Ishikawa (cell line): ENCODE results near the gene COLQ.

Experiments
- CEBPB ChIP-seq: IDR thresholded peaks from 2 replicates; pipeline ENCODE4 v1.6.1; 2012
- CREB1 ChIP-seq: IDR thresholded peaks from 2 replicates; pipeline ENCODE4 v1.6.1; 2012; ENCODE audit warnings: low read depth
- EGR1 ChIP-seq: IDR thresholded peaks from 2 replicates; pipeline ENCODE4 v1.6.1; 2012
- EP300 ChIP-seq: IDR thresholded peaks from 2 replicates; pipeline ENCODE4 v1.6.1; 2012; ENCODE audit warnings: borderline replicate concordance
- FOXM1 ChIP-seq: IDR thresholded peaks from 2 replicates; pipeline ENCODE4 v1.6.1; 2012; ENCODE audit warnings: low read depth, borderline replicate concordance
- NFIC ChIP-seq: IDR thresholded peaks from 2 replicates; pipeline ENCODE4 v1.6.1; 2012
- RAD21 ChIP-seq: IDR thresholded peaks from 2 replicates; pipeline ENCODE4 v1.6.1; 2012; ENCODE audit warnings: low read depth
- TAF1 ChIP-seq: IDR thresholded peaks from 2 replicates; pipeline ENCODE4 v1.6.1; 2012; ENCODE audit warnings: low read depth, mild to moderate bottlenecking
- TCF12 ChIP-seq: IDR thresholded peaks from 2 replicates; pipeline ENCODE4 v1.6.1; 2012; ENCODE audit warnings: low read depth
- TEAD4 ChIP-seq: IDR thresholded peaks from 2 replicates; pipeline ENCODE4 v1.6.1; 2012
- USF1 ChIP-seq: IDR thresholded peaks from 2 replicates; pipeline ENCODE4 v1.6.1; 2012
- YY1 ChIP-seq: IDR thresholded peaks from 2 replicates; pipeline ENCODE4 v1.6.1; 2012; ENCODE audit warnings: low read depth
- ZBTB7A ChIP-seq: IDR thresholded peaks from 2 replicates; pipeline ENCODE4 v1.6.1; 2012; ENCODE audit warnings: low read depth
- TF ChIP-seq, protein P1 (sequence below): IDR thresholded peaks from 2 replicates; pipeline ENCODE4 v1.6.1; 2012
- TF ChIP-seq, protein P2 (sequence below): IDR thresholded peaks from 2 replicates; pipeline ENCODE4 v1.6.1; 2012; ENCODE audit warnings: low read depth, mild to moderate bottlenecking

COLQ gene

GRCh38 chr3:15510493-15510892, 11.0 kb downstream of the COLQ start:
- TF ChIP-seq EP300: no peak

DNA sequence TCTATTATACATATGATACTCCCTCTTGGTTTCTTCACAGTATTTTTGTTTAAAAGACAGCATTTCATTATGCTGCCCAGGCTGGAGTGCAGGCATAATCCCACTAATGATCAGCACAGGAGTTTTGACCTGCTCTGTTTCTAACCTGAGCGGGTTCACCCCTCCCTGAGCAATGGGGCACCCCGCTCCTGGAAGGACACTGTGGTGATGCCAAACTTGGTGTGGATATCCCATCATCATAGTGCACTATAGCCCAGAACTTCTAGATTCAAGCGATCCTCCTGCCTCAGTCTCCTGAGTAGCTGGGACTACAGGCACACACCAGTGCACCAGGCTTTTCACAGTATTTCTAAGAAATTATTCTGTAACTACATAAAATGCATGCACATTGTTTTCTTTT, 14.9 kb downstream of the COLQ start:
- TF ChIP-seq RAD21 (no peak), TEAD4 (no peak), FOXM1 (no peak), NFIC (no peak), TAF1 (no peak)

DNA sequence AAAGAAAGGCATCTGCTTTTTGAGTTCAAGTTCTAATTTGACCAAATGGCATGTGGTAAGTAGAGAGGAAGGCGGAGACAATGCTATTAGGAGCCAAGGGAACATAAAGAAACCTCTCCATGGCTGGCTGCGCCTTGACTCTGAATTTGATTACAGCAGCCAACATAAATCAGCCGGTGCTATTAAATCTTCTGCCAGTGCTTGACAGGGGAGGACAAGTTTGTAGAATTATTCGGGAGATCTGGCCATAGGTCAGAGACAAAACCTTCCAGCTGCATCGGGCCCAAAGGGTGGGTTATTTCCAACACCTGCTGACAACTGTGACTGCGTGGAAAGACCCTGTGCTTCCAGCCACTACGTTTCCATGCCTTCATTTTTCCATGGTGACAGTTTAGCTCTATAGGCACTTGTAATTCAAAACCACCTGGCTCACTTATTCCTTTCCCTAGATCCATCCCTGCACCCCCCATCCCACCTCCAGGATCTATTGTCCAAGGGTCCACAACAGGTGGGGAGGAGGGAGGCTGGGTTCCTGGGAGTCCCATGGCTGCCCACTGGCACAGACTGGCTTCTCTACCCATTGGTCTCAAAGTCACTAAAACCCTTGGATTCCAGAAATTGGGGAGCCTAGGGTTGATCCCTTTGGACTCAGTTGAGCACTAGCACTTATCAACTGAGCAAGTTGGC, 15.9 kb downstream of the COLQ start:
- TF ChIP-seq TCF12 (peak; percentile 23; the same call in 1 of the 2 replicates), RAD21 (no peak), FOXM1 (no peak)
- TF ChIP-seq, protein P1, sequence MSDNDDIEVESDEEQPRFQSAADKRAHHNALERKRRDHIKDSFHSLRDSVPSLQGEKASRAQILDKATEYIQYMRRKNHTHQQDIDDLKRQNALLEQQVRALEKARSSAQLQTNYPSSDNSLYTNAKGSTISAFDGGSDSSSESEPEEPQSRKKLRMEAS: no peak

- TF ChIP-seq TCF12 (no peak), USF1 (no peak), TAF1 (no peak), CEBPB (no peak), FOXM1 (no peak), YY1 (no peak), TEAD4 (no peak), NFIC (no peak), ZBTB7A (no peak), CREB1 (no peak), RAD21 (no peak), EGR1 (no peak)
- TF ChIP-seq, protein P2, sequence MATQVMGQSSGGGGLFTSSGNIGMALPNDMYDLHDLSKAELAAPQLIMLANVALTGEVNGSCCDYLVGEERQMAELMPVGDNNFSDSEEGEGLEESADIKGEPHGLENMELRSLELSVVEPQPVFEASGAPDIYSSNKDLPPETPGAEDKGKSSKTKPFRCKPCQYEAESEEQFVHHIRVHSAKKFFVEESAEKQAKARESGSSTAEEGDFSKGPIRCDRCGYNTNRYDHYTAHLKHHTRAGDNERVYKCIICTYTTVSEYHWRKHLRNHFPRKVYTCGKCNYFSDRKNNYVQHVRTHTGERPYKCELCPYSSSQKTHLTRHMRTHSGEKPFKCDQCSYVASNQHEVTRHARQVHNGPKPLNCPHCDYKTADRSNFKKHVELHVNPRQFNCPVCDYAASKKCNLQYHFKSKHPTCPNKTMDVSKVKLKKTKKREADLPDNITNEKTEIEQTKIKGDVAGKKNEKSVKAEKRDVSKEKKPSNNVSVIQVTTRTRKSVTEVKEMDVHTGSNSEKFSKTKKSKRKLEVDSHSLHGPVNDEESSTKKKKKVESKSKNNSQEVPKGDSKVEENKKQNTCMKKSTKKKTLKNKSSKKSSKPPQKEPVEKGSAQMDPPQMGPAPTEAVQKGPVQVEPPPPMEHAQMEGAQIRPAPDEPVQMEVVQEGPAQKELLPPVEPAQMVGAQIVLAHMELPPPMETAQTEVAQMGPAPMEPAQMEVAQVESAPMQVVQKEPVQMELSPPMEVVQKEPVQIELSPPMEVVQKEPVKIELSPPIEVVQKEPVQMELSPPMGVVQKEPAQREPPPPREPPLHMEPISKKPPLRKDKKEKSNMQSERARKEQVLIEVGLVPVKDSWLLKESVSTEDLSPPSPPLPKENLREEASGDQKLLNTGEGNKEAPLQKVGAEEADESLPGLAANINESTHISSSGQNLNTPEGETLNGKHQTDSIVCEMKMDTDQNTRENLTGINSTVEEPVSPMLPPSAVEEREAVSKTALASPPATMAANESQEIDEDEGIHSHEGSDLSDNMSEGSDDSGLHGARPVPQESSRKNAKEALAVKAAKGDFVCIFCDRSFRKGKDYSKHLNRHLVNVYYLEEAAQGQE: no peak
- TF ChIP-seq, protein P1: no peak
Measured at GRCh38 chr3:15502616-15503015, 18.9 kb downstream of the COLQ start.

- TF ChIP-seq CEBPB: no peak
- TF ChIP-seq, protein P2: no peak
- TF ChIP-seq RAD21: no peak
- no peak for TF ChIP-seq FOXM1
- TF ChIP-seq, protein P1: no peak
- TF ChIP-seq TCF12: no peak
- no peak for TF ChIP-seq TAF1
- no peak for TF ChIP-seq CREB1
- no peak for TF ChIP-seq EGR1
- TF ChIP-seq ZBTB7A: no peak
- TF ChIP-seq TEAD4: no peak
- TF ChIP-seq EP300: no peak
- TF ChIP-seq USF1: no peak
- TF ChIP-seq YY1: no peak
- TF ChIP-seq NFIC: no peak
Measured at GRCh38 chr3:15501126-15501525, 20.4 kb downstream of the COLQ start.

- no peak for TF ChIP-seq CREB1
- no peak for TF ChIP-seq EP300
- TF ChIP-seq FOXM1: no peak
- TF ChIP-seq TAF1: no peak
- TF ChIP-seq RAD21: no peak
- TF ChIP-seq EGR1: no peak
- no peak for TF ChIP-seq CEBPB
- TF ChIP-seq YY1: no peak
Measured at GRCh38 chr3:15500107-15500724, 21.3 kb downstream of the COLQ start.
